HG02571 (cell line): ENCODE data around the gene OSTC.

Source experiments
- ATAC-seq: cut with Tn5 transposase; IDR thresholded peaks from one replicate; pipeline ENCODE4 v1.9.1; 2021; ENCODE audit warnings: mild to moderate bottlenecking, moderate library complexity; ENCODE audit not compliant: unreplicated experiment

The OSTC gene

DNA sequence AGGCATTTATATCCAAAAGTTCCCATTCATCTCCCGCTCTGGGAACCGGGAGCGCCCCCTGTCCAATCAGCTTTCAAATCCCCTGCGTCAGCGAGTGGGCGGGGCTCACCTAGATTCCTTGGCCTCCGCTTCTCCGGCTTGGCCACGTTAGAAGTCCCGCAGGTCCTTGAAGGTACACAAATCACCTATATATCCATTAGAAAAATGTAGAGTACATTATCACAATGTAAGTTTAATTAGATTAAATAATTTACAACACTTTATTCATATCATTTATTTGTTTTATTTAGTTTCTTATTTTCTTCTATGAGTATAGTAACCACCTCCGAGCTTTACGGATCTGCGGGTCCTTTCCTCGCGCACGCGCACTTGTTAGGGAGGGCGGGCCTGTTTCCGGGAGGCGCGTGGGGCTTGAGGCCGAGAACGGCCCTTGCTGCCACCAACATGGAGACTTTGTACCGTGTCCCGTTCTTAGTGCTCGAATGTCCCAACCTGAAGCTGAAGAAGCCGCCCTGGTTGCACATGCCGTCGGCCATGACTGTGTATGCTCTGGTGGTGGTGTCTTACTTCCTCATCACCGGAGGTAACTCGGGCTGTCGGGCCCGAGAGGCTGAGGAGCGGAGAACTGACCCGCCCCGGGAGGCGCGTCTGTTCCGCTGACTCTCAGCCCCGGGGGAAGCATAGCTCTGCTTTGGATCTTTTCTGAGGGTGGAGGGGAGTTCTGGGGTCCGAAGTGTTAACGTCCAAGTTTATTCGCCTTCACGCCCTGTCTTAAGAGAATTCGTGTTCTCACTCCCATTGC is at the start of gene OSTC:
OSTC (plus strand) TSS at position 388 of the 802 bp plus-strand sequence; CDS start at position 445, 57 bp downstream.
- peak; percentile 92 for ATAC-seq

DNA sequence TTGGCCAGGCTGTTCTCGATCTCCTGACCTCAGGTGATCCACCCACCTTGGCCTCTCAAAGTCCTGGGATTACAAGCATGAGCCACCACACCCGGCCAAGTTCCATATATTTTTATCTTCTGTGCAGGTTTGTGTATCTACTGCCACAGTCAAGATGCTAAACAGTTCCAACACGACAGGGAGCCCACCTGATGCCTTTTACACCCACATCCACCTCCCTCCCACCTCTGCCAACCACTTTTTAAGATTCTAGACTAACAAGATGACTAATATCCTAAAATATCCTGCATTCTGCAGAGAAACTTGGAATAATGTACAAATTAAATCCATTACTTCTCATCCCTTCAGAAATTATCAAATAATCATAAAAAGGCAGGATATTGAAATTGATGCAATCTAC is 49.3 kb upstream of the OSTC start:
- no peak for ATAC-seq

DNA sequence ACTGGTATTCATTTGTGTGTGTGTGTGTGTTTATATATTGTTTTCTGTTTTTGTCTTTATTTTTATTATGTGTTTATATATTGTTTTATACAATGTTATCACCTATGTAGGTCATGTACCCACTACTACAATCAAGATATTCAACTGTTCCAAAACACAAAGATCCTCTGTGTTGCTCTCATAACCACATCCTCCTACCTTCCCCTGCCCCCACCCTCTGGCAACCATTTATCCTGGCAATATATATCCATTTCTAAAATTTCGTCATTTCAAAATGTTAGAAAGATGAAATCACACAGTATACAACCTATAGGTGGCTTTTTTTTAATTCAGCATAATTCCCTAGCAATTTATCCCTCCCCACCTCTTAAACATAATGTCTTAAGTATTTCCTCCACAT is 48.9 kb upstream of the OSTC start:
- ATAC-seq, result no peak

DNA sequence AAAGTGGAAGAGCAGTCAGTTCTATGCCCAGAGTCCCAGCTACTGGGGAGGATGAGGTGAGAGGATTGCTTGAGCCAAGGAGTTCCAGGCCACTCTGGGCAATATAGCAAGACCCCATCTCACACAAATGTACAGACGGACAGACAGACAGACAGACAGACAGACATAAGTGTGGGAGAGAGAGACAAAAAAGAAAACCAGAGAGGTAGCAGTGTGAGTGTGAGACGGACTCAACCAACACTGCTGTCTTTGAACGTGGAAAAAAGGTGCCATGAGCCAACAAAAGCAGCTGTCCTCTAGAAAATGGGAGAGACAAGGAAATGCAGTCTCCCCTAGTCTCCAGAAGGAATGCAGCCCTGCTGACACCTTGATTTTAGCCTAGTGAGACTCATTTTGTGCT is 48.2 kb upstream of the OSTC start:
- ATAC-seq, result no peak

DNA sequence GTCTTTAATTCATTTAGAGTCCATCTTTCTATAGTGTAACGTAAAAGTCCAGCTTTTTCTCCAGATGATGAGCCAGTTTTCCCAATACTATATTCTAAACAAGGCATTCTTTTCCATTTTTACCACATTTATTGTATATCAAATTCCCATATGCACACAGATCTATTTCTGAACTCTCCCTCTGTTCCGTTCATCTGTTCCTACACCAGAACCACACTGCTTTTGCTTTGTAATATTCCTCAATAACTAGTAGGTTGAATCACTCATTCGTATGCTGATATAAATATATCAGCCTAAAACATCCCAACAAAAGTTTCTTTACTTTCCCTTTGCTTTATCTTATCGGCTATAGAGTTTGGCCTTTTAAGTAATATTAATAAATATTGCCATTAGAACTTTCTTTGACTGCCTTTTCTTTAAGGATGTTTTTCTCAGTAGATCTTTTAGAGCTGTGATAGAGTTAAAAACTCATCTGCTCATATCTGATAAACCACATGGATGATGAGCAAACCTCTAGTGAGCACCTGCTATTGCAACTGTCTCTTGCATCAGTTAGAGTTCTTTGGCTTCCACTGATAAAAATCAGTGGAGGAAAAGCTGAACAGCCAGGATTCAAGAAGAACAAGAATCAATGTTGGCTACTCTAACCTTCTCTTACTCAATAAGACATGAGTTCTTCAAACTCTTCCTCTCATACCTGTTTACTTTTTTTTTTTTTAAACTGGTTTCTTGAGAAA is 43.2 kb upstream of the OSTC start:
- ATAC-seq, result no peak

DNA sequence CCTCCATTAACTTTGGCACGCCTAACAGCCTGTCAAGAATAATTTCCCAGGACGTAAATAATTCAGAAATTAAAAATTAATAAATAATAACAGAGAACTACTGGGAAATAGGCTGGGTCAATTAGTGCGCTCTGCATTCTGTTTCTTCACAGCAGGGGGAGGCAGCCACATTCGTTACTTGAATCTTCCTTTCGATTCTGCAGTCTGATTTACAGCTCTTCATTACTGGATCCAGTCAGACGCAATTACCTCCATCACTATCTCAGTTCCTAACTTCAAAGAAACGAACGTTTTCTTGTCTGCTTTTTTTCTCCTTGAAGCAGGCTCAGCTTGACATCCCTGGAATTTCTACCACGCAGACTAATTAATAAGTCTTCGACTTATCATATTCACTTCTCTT is 39.0 kb upstream of the OSTC start:
- ATAC-seq, result no peak

DNA sequence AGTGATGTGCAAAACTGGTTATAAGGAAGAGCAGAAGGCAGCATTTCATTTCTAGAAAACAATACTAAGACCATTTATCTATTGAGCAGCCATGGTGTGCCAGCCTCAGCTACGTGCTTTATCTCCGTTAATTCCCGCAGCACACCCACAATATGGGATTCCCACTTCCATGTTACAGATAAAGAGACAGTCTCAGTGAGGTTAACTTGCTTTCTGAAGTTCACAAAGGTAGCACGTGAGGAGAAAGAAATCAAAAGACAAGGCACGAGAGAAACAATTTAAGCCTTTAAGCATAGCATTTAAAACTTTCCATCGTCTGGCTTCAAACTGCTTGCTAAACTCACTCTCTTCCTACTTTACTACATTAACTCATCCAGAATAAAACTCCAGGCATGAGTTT is 38.0 kb upstream of the OSTC start:
- no peak for ATAC-seq

DNA sequence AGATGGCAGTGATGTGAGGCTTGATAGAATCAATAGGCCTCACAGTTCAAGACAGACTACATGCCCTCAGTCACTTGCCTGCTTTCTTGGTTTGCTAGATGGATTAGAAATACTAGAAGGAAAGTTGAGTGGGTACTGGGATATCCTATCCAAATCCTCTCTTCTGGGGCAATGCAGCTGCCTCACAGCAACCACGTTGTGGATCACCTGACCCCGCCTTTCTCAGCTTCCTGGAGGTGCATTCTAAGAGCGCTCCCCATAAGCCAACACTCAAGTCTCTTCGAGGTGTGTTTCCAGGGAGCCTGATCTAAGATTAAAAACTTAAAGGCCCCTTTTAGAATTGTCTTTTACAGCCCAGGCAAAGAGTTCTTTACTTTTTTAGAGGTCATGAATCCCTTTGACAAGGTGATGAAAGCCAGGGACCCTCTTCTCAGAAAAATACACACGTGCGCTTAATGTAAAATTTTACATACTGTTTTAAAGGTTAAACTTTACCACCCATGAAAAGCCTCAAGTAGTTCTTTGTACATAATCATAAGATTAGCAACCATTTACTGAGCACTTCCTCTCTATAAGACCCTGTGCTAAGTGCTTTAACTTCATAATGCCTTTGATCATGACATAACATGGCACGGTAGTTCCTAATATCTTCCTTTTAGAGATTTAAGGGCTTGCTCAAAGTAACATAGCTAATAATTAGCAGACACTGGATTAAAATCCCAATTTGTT is 30.9 kb upstream of the OSTC start:
- no peak for ATAC-seq

DNA sequence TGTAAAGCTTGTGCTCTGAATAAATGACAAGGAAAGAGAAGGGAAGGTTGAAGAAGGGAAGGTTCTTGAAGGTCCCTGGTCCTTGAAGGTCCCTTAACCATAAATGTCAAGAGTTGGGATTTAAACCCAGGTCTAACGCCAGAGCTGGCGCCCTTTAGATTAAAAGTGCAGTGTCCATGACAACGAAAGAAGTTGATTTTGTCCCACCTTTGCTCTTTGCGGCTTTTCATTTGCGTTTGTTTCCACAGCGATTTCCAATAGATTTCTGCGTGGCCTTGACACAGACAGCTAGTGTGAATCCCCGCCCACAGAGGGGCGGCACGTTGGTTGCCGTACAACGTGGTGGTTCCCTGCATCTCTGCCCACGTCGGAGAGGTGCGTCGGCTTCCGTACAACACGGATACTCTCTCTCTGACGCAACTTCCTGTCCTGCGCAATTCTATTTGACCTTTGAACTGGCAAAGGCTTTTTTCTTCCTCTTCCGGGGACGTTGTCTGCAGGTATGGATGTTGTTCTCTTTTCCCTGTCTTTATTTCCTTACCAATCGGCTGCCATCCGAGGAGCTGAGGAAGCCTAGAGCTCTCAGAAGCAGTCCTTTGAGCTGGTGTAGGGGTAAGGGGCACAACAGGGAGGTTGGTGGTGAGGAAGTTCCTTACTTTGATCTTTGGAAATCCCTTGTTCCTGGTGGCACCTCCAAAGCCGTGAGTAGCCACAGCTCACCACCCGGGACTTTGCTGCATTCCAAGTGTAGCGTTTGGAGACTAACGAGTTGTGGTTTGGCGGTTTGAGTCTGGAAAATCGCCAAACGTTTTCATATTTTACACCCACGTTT is 30.1 kb upstream of the OSTC start, which contains the start of gene RPL34:
RPL34 (plus strand) TSS at position 476 of the 832 bp plus-strand sequence. CDS start 1,384 bp downstream, outside the sequence.
- peak; percentile 100 for ATAC-seq

DNA sequence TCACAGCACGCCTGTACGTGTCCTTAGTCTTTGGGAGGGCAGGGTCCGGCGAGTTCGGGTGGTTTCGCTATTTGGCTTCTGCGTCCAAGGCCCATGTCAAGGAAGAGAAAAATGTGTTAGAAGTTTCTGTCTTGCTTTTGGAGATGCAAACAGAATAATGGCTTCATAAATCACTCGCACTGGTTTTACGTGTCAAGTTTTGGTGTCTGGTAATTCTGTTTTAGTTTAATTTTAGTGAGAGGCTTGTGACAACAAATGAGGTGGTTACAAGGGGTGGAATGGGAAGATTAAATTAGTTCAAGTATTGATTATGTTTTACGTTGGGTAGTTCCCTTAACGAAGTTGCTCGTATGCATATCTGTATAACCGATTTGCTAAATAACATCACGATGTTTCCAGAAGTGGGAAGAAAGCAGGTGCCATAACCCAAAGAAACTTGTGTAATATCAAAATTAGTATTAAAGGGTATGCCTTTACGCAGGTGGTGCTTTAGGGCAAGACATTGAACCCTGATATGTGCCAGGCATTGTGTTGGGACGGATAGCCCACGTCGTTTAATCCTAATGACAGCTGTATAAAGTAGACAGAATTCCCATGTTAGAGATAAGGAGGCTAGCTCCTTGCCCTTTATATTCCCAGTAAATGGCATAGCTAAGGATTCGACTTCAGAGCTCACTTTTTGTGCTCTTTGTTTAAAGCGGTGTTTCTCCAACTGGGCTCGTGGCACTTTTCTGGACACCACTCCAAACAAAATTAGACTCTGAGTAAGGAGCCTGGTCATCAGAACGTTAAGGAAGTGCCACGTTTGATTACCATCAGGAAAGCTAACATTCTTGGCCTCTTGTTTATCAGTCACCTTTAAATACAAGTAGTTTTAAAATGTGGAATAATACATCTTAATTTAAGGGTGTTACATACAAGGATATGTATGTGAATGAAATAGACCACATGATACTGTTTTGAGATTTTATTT is 29.2 kb upstream of the OSTC start:
- peak; percentile 23 for ATAC-seq

DNA sequence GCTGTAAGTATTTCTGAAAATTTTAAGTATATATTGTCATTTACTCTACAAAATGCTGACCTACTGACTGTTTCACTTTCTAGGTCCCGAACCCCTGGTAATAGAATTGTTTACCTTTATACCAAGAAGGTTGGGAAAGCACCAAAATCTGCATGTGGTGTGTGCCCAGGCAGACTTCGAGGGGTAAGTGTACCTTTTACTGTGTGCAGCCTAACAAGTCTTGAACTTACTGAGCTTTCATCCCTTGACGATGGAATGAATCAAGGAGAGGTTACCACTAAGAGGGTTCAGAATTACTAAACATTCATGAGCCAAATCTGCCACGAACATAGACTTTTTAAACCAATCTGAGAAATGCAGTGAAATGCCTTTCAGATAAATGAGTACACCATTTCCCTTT is 28.4 kb upstream of the OSTC start:
- ATAC-seq, result no peak

DNA sequence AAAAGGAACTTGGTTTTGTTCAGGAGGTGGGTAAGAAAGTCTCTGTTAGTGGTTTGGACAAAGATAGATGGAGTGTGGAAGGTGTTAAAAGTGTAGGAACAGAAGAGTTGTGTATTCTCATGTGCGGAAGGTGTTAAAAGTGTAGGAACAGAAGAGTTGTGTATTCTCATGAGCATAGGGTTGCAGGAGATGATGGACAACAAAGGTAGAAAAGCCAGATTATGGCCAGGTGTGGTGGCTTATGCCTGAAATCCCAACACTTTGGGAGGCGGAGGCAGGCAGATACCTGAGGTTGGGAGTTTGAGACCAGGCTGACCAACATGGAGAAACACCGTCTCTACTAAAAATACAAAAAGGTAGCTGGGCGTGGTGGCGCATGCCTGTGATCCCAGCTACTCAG is 27.6 kb upstream of the OSTC start:
- no peak for ATAC-seq

DNA sequence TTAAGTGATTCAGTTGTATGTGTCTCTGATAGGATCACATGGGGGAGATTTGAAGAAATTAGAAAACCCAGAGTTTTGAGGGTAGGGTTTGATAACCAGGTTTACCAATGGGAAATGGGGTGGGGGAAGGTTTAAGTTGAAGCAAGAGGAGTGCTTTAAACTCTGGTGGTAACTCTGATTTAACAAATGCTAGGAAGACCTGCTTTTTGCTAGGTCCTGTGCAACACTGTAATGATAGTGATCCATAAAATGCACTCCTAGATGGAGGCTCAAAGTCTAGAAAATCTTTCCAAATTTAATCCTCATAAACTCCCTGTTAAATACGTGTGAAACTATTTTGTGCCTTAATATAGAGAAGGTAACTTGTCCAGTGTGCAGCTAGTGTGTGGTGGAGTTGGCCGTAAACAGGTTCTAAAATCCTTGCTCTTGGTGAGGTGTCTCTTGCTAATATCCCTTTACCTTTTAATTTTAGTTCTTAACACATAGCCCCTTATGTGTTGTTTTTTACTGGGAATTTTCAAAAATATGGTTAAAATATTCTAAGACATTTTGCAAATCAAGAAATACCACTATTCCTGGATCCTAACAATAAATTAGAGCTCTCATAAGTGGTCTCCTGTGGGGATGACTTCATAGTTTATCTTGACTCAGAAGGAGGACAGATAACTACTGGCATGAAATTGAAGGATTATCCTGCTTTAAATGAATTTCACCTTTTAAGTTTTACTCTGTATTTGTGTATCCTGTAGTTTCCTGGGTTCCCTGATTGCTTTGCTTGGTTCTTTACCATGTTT is 25.9 kb upstream of the OSTC start:
- ATAC-seq, result no peak

DNA sequence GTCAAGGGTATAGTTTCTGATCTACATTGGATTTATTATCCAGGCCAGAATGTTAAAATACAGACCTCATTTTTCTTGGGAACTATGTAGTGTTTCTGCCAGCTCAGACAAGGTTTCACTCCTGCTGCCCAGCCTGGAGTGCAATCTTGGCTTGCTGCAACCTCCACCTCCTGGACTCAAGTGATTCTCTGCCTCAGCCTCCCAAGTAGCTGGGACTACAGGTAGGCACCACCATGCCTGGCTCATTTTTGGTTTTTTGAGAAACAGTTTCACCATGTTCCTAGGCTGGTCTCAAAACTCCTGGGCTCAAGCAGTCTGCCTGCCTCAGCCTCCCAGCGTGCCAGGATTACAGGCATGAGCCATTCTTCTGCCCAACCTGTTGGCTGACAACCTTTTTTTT is 24.3 kb upstream of the OSTC start:
- ATAC-seq, result no peak

DNA sequence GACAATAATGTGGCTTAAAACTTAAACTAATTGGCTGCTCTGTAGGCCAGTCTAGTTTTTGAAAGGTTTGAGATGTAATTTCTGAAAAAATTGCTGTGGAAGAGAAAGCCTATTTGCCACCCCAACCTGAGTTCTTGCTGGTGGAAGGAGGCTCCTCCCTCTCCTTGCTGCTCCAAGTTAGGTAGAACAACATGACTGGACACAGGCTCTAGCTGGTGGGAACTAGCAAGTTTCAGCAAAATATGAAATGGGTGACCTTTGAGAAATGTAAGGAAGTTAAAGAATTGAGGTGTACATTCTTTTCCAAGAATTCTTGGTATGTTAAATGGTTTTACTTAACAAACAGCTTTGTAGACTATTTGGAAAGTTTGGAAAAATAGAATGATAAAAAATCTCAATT is 22.0 kb upstream of the OSTC start:
- ATAC-seq, result no peak

DNA sequence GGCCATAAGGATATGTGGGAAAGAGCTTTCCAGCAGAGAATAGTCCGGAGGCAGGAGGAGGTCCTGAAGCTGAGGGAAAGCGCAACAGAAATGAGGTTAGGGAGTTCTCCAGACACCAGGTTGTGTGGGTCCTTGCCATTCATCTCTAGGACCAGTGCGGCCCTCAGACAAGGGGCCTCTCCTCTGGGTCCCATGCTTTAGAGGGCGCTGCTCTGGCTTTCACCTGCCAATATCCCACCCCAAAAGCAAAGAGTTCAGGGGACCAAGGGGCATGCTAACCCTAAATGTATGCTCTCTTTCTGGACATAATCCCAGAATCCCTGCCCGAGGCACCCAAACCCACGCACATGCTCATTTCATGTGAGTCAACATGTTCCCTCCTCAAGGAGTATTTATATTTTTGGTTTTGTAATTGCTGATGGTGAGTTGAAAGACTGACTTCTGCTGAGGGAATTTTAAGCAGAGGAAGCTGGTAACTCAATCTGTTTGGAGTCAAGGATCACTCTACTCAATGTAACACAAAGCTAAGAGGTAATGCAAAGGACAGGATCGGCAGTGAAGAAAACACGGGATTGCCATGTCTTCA is 15.2 kb upstream of the OSTC start:
- no peak for ATAC-seq

DNA sequence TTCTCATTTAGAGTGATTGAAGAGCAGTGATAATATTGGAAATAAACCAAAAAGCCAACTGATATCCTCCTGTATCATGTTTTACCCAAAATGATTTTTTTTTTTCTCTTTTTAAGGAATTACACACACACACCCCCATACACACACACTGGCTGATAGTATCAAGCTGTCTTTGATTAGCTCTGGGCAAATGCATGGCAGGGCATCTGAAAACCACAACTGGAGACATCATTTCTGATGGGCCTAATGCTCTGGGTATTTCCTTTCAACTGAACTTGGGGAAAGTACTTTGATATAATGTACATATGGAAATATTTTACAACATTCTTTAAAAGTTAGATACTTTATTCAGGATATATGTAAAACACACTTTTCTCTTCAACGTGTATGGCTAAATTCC is 14.2 kb upstream of the OSTC start:
- ATAC-seq, result no peak

DNA sequence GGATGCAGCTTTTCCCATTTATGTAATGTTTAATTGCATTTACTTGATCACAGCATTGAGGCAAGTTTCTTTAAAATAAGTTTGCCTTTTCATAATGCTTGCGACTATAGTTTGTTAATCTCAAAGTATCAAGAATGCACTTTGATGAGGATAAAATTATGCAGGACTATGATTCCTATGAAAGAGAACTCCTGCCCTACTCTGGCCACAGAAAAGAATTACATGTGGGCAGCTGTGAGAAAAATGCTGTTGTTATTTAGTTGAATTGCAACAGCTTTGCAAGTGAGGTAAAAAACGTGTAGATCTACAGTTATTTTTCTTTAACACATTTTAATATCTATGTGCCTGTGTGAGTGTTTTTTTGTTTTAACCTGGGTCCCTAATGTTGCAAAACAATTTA is 12.5 kb upstream of the OSTC start:
- no peak for ATAC-seq
